Thoracic aorta (tissue), 2 donors: ENCODE measurements around the gene CDHR2. TPM values are rescaled to one million over a fixed set of nuclear protein-coding genes. Genes with fewer than 3 reads are reported as not detected.

ENCODE experiments used
- ATAC-seq: fragments of 150-250 bp; one replicate; pipeline ENCODE4 v1.8.0; 2017; ENCODE audit warnings: low read depth; ENCODE audit not compliant: insufficient number of reproducible peaks, low FRiP score
- DNase-seq: peaks from one replicate; pipeline ENCODE4 v3.0.0-alpha.2; 2020; ENCODE audit warnings: low spot score
- H3K27ac ChIP-seq, 2 donors: fragments of 200-600 bp; sonication (generic); 1 replicate in 1 of 2; 2 replicates in 1 of 2; pipeline ENCODE4 v1.5.1; 2016; ENCODE audit warnings: mild to moderate bottlenecking in 2 of 2, moderate library complexity in 2 of 2
- H3K27me3 ChIP-seq: fragments of 200-600 bp; sonication (generic); replicated peaks from 2 replicates; pipeline ENCODE4 v1.6.0; 2016; ENCODE audit warnings: mild to moderate bottlenecking; ENCODE audit not compliant: insufficient read depth
- H3K36me3 ChIP-seq: fragments of 200-600 bp; sonication (generic); one replicate; pipeline ENCODE4 v1.5.1; 2016
- H3K4me1 ChIP-seq, 2 donors: fragments of 200-600 bp; sonication (generic); 1 replicate in 1 of 2; 2 replicates in 1 of 2; pipeline versions ENCODE4 v1.5.1 to v1.6.0; 2016; ENCODE audit warnings: low read depth in 2 of 2, mild to moderate bottlenecking in 1 of 2; ENCODE audit not compliant: control insufficient read depth in 1 of 2
- H3K4me3 ChIP-seq: fragments of 200-600 bp; sonication (generic); 2 replicates; pipeline ENCODE4 v1.5.1; 2016; ENCODE audit warnings: mild to moderate bottlenecking
- H3K9me3 ChIP-seq: fragments of 200-600 bp; sonication (generic); 2 replicates; pipeline ENCODE4 v1.5.1; 2016
- total RNA-seq, 2 donors: library from RNA; depleted of rRNA; stranded (reverse); fragments of >200 nt; gene quantifications; one replicate each; pipeline versions ENCODE4 v1.1.0 to v1.2.3, GENCODE V29; 2016
- TF ChIP-seq, protein P1 (sequence below): fragments of 200-600 bp; sonication (generic); IDR thresholded peaks from one replicate; pipeline ENCODE4 v1.5.1; 2019; ENCODE audit warnings: antibody characterized with exemption

Gene CDHR2
- total RNA-seq, 2 donors from 2014 or later: not detected

- no peak overlapping the region for H3K27ac ChIP-seq
- TF ChIP-seq, protein P1, sequence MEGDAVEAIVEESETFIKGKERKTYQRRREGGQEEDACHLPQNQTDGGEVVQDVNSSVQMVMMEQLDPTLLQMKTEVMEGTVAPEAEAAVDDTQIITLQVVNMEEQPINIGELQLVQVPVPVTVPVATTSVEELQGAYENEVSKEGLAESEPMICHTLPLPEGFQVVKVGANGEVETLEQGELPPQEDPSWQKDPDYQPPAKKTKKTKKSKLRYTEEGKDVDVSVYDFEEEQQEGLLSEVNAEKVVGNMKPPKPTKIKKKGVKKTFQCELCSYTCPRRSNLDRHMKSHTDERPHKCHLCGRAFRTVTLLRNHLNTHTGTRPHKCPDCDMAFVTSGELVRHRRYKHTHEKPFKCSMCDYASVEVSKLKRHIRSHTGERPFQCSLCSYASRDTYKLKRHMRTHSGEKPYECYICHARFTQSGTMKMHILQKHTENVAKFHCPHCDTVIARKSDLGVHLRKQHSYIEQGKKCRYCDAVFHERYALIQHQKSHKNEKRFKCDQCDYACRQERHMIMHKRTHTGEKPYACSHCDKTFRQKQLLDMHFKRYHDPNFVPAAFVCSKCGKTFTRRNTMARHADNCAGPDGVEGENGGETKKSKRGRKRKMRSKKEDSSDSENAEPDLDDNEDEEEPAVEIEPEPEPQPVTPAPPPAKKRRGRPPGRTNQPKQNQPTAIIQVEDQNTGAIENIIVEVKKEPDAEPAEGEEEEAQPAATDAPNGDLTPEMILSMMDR: no peak
- no peak overlapping the region for H3K4me3 ChIP-seq
- DNase-seq (no peak), ATAC-seq (no peak)
- H3K36me3 ChIP-seq: peaks cover 36% of the 10 kb centered on the region
- no peaks in the 10 kb centered on the region for H3K9me3 ChIP-seq
- no peaks in the 10 kb centered on the region for H3K27me3 ChIP-seq
- H3K4me1 ChIP-seq: no peaks in the 10 kb centered on the region
Measured at GRCh38 chr5:176508603-176509002, 40.5 kb upstream of the CDHR2 start.

GRCh38 chr5:176513788-176514187, 35.4 kb upstream of the CDHR2 start:
- DNase-seq (no peak), ATAC-seq (no peak)
- TF ChIP-seq, protein P1: no peak
- Histone ChIP-seq H3K36me3 (peaks cover 13% of the 10 kb centered on the region), H3K27me3 (no peaks in the 10 kb centered on the region), H3K4me1 (no peaks in the 10 kb centered on the region), H3K4me3 (no peak overlapping the region), H3K9me3 (no peaks in the 10 kb centered on the region), H3K27ac (no peak overlapping the region)

- TF ChIP-seq, protein P1: no peak
- ATAC-seq (no peak), DNase-seq (no peak)
- no peaks in the 10 kb centered on the region for H3K9me3 ChIP-seq
- H3K36me3 ChIP-seq: peaks cover 9% of the 10 kb centered on the region
- no peaks in the 10 kb centered on the region for H3K4me1 ChIP-seq
- no peaks in the 10 kb centered on the region for H3K27me3 ChIP-seq
- no peak overlapping the region for H3K4me3 ChIP-seq
- H3K27ac ChIP-seq: no peak overlapping the region
Measured at GRCh38 chr5:176514244-176514950, 34.7 kb upstream of the CDHR2 start.

GRCh38 chr5:176515396-176515795, 33.7 kb upstream of the CDHR2 start:
- no peaks in the 10 kb centered on the region for H3K9me3 ChIP-seq
- no peaks in the 10 kb centered on the region for H3K4me1 ChIP-seq
- no peak overlapping the region for H3K4me3 ChIP-seq
- no peaks in the 10 kb centered on the region for H3K36me3 ChIP-seq
- ATAC-seq (no peak), DNase-seq (no peak)
- TF ChIP-seq, protein P1: no peak
- H3K27me3 ChIP-seq: no peaks in the 10 kb centered on the region
- H3K27ac ChIP-seq: no peak overlapping the region

GRCh38 chr5:176517053-176517661, 32.0 kb upstream of the CDHR2 start:
- H3K4me1 ChIP-seq: no peaks in the 10 kb centered on the region
- no peaks in the 10 kb centered on the region for H3K27me3 ChIP-seq
- TF ChIP-seq, protein P1: no peak
- no peak for ATAC-seq
- no peak overlapping the region for H3K4me3 ChIP-seq
- H3K9me3 ChIP-seq: no peaks in the 10 kb centered on the region
- no peaks in the 10 kb centered on the region for H3K36me3 ChIP-seq
- DNase-seq: no peak
- no peak overlapping the region for H3K27ac ChIP-seq
